Esophagus squamous epithelium (tissue), 5 donors: ENCODE measurements around the gene SEC22C. TPM values are rescaled to one million over a fixed set of nuclear protein-coding genes. Genes with fewer than 3 reads are reported as not detected.

Source experiments
- DNase-seq: peaks from one replicate; lab custom pipeline; 2025; lab: John Stamatoyannopoulos, UW
- H3K27ac ChIP-seq, 4 donors: fragments of 200-600 bp; sonication (generic); one replicate each; pipeline ENCODE4 v1.5.1; 2016 to 2019; ENCODE audit warnings: mild to moderate bottlenecking in 1 of 4
- H3K27me3 ChIP-seq, 4 donors: fragments of 200-600 bp; sonication (generic); 1 replicate in 3 of 4; 2 replicates in 1 of 4; pipeline versions ENCODE4 v1.5.1 to v1.6.0; 2017 to 2021; ENCODE audit warnings: antibody characterized with exemption in 1 of 4
- H3K36me3 ChIP-seq, 3 donors: fragments of 200-600 bp; sonication (generic); one replicate each; pipeline ENCODE4 v1.5.1; 2016 to 2019
- H3K4me1 ChIP-seq, 3 donors: fragments of 200-600 bp; sonication (generic); one replicate each; pipeline ENCODE4 v1.5.1; 2017 to 2019
- H3K4me3 ChIP-seq, 4 donors: fragments of 200-600 bp; sonication (generic); 1 replicate in 3 of 4; 2 replicates in 1 of 4; pipeline ENCODE4 v1.5.1; 2016 to 2019; ENCODE audit warnings: mild to moderate bottlenecking in 2 of 4, moderate library complexity in 1 of 4
- H3K9me3 ChIP-seq, 3 donors: fragments of 200-600 bp; sonication (generic); one replicate each; pipeline ENCODE4 v1.5.1; 2016 to 2019
- POLR2A ChIP-seq, 4 donors: fragments of 450-650 bp; IDR thresholded peaks; one replicate each; pipeline ENCODE4 v1.6.1; 2017; ENCODE audit warnings: antibody characterized with exemption in 4 of 4, mild to moderate bottlenecking in 4 of 4, moderate library complexity in 3 of 4
- WGBS, 2 donors: methylation state at CpG; one replicate each; pipeline ENCODE4 v1.1.5; 2018; 5-methylcytosine and 5-hydroxymethylcytosine counted together
- intact Hi-C: fragments of 100-400 bp; cut with DNase I; formaldehyde crosslinking; loops from one replicate; pipeline ENCODE4 v1.15.0; 2022
- total RNA-seq, 4 donors: library from RNA; depleted of rRNA; stranded (reverse); fragments of >200 nt; gene quantifications; one replicate each; pipeline ENCODE4 v1.1.0, GENCODE V29; 2016
- TF ChIP-seq, protein P1 (sequence below), 6 experiments: fragments of 450-650 bp in 4 of 6; fragments of 200-600 bp in 2 of 6; sonication (generic) in 2 of 6; IDR thresholded peaks; one replicate each; pipeline ENCODE4 v1.5.1; 2016 to 2019; ENCODE audit warnings: antibody characterized with exemption in 6 of 6, mild to moderate bottlenecking in 4 of 6, moderate library complexity in 4 of 6
- donor health status: DM: yes; HTN: yes; CAD: no.

SEC22C gene
- total RNA-seq, 4 donors from 2014 or later = 8.8 to 38.5 (median 26.2) TPM

DNA sequence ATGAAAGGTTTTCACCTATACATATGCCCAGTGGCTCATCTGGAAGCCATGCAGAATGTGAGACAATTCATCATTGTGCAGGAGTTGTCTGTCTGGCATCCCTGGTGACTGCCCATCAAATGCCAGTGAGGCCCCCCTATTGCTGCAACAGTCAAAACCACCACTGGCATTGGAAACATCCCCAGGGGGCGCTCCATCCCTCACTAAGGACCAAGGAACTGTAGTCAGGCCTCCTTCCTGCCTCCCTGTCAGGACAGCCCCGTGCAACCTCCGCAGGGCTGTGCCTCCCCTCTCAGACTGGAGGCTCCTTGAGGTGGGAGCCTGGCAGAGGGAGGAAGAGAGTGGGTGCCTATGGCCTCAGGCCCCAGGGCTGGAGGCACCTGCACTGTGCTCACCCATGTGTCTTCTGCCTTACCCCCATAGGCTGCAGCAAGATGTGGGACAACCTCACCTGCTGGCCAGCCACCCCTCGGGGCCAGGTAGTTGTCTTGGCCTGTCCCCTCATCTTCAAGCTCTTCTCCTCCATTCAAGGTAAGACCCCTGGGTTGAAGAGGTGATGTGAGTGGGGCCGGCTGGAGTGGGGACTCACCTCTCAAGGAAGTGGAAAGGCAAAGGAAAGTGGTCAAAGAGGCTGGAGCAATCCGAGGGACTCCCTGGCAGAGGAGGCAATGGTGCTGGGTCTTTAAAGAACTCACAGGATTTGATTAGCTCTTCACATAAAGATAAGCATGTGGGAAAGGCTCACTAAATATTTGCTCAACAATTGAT is 62.8 kb downstream of the SEC22C start:
- H3K4me1 ChIP-seq = peaks cover 25 to 72% (median 32%) of the 10 kb centered on the region in 3 donors
- no peak overlapping the region for H3K4me3 ChIP-seq
- 82 to 84% methylated on average over 2 to 3 of the region's 6 CpGs for WGBS, 2 donors
- no peak for TF ChIP-seq POLR2A (IDR thresholded peaks at IDR 0.05)
- TF ChIP-seq, protein P1, sequence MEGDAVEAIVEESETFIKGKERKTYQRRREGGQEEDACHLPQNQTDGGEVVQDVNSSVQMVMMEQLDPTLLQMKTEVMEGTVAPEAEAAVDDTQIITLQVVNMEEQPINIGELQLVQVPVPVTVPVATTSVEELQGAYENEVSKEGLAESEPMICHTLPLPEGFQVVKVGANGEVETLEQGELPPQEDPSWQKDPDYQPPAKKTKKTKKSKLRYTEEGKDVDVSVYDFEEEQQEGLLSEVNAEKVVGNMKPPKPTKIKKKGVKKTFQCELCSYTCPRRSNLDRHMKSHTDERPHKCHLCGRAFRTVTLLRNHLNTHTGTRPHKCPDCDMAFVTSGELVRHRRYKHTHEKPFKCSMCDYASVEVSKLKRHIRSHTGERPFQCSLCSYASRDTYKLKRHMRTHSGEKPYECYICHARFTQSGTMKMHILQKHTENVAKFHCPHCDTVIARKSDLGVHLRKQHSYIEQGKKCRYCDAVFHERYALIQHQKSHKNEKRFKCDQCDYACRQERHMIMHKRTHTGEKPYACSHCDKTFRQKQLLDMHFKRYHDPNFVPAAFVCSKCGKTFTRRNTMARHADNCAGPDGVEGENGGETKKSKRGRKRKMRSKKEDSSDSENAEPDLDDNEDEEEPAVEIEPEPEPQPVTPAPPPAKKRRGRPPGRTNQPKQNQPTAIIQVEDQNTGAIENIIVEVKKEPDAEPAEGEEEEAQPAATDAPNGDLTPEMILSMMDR (IDR thresholded peaks at IDR 0.05) = no peak
- no peaks in the 10 kb centered on the region for H3K27me3 ChIP-seq
- no peak for DNase-seq
- H3K36me3 ChIP-seq = no peaks in the 10 kb centered on the region
- intact Hi-C loops = no loop called here
- H3K9me3 ChIP-seq = no peaks in the 10 kb centered on the region
- H3K27ac ChIP-seq = peak overlapping the region in 1 of 4 donors; percentile 42

DNA sequence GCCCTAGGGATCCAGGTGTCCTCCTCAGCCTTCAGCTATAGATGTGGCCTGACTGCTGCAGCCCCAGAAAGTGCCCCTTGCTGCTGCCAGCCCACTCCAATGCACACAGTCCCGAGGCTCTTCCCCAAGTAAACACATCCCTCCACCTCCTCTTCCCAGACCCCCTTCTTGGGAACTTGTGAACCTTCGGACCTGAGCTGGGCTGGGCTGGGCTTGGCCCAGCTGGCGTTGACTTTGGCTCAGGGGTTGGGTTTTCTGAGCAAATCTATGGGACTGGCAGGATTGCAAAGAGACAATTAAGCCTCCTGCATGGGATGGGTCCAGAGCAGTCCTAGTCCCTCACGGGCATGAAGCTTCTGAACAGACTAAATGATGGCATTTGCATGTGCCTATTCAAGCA is 64.7 kb downstream of the SEC22C start:
- DNase-seq = no peak
- H3K27ac ChIP-seq = peak overlapping the region; percentile 78 to 88 (median 82)
- peaks cover 25 to 80% (median 32%) of the 10 kb centered on the region in 3 donors for H3K4me1 ChIP-seq
- 29 to 43% methylated on average over 1 of the region's 4 CpGs for WGBS, 2 donors
- no peak overlapping the region for H3K4me3 ChIP-seq
- no peaks in the 10 kb centered on the region for H3K27me3 ChIP-seq
- TF ChIP-seq, protein P1 (IDR thresholded peaks at IDR 0.05) = no peak
- no peak for TF ChIP-seq POLR2A (IDR thresholded peaks at IDR 0.05)
- no peaks in the 10 kb centered on the region for H3K9me3 ChIP-seq
- H3K36me3 ChIP-seq = no peaks in the 10 kb centered on the region
- intact Hi-C loops = no loop called here

DNA sequence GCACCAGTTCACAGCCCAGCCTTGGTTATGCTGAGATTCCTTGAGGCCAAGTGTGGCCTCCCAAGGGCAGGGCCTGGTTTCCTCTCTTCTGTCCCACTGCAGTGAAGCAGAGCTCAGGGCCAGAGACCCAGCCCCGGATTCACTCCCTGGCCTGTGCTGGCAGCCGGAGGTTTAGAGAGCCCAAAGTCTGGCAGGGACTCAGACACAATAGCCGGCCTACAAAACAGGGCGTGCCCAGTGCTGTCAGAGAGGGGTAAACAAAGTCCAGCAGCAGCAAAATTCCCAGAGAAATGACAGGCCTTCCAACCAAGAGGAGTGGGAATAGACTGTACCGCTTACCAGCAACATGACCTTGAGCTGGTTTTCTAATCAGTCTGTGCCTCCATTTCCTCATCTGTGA is 65.3 kb downstream of the SEC22C start:
- Histone ChIP-seq H3K36me3 (no peaks in the 10 kb centered on the region), H3K27me3 (no peaks in the 10 kb centered on the region), H3K4me1 (peaks cover 25 to 83% (median 32%) of the 10 kb centered on the region in 3 donors), H3K4me3 (no peak overlapping the region), H3K27ac (peak overlapping the region; percentile 78 to 88 (median 82)), H3K9me3 (no peaks in the 10 kb centered on the region)
- no peak for DNase-seq
- intact Hi-C loops = no loop called here
- 60 to 100% methylated on average over 1 of the region's 5 CpGs for WGBS, 2 donors
- TF ChIP-seq POLR2A (IDR thresholded peaks at IDR 0.05) = no peak
- TF ChIP-seq, protein P1 (IDR thresholded peaks at IDR 0.05) = no peak

DNA sequence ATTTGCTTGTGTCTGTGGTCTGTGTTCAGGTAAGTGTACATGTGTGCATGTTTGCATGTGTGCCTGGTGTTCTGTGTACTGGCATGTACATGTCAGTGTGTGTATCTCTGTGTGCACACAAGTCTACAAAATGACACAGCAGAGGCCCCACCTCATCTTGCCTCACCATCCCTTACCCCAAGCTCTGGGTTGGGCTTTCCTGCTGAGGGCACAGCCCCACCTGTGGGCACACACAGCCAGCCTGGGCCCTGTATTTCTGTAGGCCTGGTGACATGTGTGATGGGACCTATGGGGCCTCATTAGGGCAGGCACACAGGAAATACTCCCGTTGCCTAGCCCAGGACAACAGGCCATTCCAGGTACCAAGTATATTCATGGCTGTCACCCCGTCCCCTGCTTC is 65.8 kb downstream of the SEC22C start:
- 34 to 36% methylated on average over 2 of the region's 2 CpGs for WGBS, 2 donors
- no peak for DNase-seq
- Histone ChIP-seq H3K27me3 (no peaks in the 10 kb centered on the region), H3K36me3 (no peaks in the 10 kb centered on the region), H3K4me1 (peaks cover 25 to 86% (median 32%) of the 10 kb centered on the region in 3 donors), H3K9me3 (no peaks in the 10 kb centered on the region), H3K4me3 (no peak overlapping the region), H3K27ac (peak overlapping the region; percentile 78 to 88 (median 82))
- no peak for TF ChIP-seq POLR2A (IDR thresholded peaks at IDR 0.05)
- TF ChIP-seq, protein P1 (IDR thresholded peaks at IDR 0.05) = no peak
- intact Hi-C loops = no loop called here

DNA sequence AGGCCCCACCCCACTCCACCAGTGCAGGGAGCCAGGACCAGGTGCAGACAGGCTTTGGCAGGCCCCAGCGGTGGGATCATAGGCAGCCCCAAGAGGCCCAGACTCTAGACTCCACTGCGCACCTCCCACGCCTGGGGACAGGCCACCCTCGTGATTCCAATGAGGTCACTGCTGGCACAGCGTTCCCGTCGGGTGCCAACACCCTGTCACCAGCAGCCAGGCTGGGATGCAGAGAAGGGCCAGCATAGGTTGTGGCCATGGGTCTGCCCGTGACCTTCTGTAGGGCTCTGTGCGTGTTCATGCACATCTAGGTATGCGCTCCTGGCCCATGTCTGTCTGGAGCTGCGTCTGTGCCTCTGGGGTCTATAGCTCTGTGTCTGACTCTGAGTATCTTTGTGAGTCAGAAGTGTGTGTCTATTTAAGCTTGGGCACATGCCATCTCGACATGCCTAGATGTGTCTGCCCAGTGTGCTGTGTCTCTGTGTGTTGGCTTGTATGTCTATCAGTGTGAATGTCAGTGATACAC is 66.3 kb downstream of the SEC22C start:
- Histone ChIP-seq H3K4me1 (peaks cover 25 to 85% (median 29%) of the 10 kb centered on the region in 3 donors), H3K27me3 (no peaks in the 10 kb centered on the region), H3K4me3 (no peak overlapping the region), H3K9me3 (no peaks in the 10 kb centered on the region), H3K36me3 (no peaks in the 10 kb centered on the region), H3K27ac (peak overlapping the region; percentile 78 to 88 (median 82))
- 52% methylated on average over 7 of the region's 12 CpGs; no CpG with 5 or more reads in 1 of the 2 donors for WGBS, 2 donors
- no peak for TF ChIP-seq POLR2A (IDR thresholded peaks at IDR 0.05)
- TF ChIP-seq, protein P1 (IDR thresholded peaks at IDR 0.05) = no peak
- intact Hi-C loops = no loop called here
- DNase-seq = no peak
